Stimulated activated CD8-positive, alpha-beta memory T cell treated with anti-CD3 and anti-CD28 coated beads, Interleukin-4, amount 100 ng/mL, for 24 hours (primary cell): Measurements from ENCODE around the gene FRMD4A.

ENCODE experiments used
- DNase-seq: peaks from one replicate; pipeline ENCODE4 v3.0.0-alpha.2; 2020; ENCODE audit warnings: low read depth

Gene FRMD4A

GRCh38 chr10:13669182-13669855 is 661.4 kb downstream of the FRMD4A start:
- DNase-seq, result no peak

- DNase-seq, result no peak
Observed at GRCh38 chr10:13668126-13668525, 662.6 kb downstream of the FRMD4A start.

GRCh38 chr10:13665516-13666262 is 665.0 kb downstream of the FRMD4A start:
- DNase-seq, result no peak

GRCh38 chr10:13661256-13661655 is 669.5 kb downstream of the FRMD4A start:
- DNase-seq, result no peak

GRCh38 chr10:13660551-13660920 is 670.2 kb downstream of the FRMD4A start:
- no peak for DNase-seq

- DNase-seq, result peak; percentile 42
Observed at GRCh38 chr10:13659887-13660550, 670.7 kb downstream of the FRMD4A start.

- no peak for DNase-seq
Observed at GRCh38 chr10:13658871-13659685, 671.6 kb downstream of the FRMD4A start.

GRCh38 chr10:13658264-13658663 is 672.5 kb downstream of the FRMD4A start:
- no peak for DNase-seq

- no peak for DNase-seq
Observed at GRCh38 chr10:13657101-13657680, 673.5 kb downstream of the FRMD4A start.

GRCh38 chr10:13656337-13657100 is 674.2 kb downstream of the FRMD4A start:
- DNase-seq, result no peak

GRCh38 chr10:13654846-13655245 is 675.9 kb downstream of the FRMD4A start:
- DNase-seq, result no peak

- no peak for DNase-seq
Observed at GRCh38 chr10:13654118-13654830, 676.5 kb downstream of the FRMD4A start.

GRCh38 chr10:13652860-13653259 is 677.9 kb downstream of the FRMD4A start:
- no peak for DNase-seq

GRCh38 chr10:13651969-13652720 is 678.6 kb downstream of the FRMD4A start:
- no peak for DNase-seq

GRCh38 chr10:13650961-13651360 is 679.8 kb downstream of the FRMD4A start:
- DNase-seq, result no peak

GRCh38 chr10:13649844-13650520 is 680.7 kb downstream of the FRMD4A start:
- no peak for DNase-seq

- no peak for DNase-seq
Observed at GRCh38 chr10:13648425-13648824, 682.3 kb downstream of the FRMD4A start.

GRCh38 chr10:13644866-13645265 is 685.9 kb downstream of the FRMD4A start:
- DNase-seq, result no peak

- DNase-seq, result no peak
Observed at GRCh38 chr10:13643016-13643415, 687.7 kb downstream of the FRMD4A start.
